ENCODE data around the gene RNF10.

- TF ChIP-seq, protein P1, sequence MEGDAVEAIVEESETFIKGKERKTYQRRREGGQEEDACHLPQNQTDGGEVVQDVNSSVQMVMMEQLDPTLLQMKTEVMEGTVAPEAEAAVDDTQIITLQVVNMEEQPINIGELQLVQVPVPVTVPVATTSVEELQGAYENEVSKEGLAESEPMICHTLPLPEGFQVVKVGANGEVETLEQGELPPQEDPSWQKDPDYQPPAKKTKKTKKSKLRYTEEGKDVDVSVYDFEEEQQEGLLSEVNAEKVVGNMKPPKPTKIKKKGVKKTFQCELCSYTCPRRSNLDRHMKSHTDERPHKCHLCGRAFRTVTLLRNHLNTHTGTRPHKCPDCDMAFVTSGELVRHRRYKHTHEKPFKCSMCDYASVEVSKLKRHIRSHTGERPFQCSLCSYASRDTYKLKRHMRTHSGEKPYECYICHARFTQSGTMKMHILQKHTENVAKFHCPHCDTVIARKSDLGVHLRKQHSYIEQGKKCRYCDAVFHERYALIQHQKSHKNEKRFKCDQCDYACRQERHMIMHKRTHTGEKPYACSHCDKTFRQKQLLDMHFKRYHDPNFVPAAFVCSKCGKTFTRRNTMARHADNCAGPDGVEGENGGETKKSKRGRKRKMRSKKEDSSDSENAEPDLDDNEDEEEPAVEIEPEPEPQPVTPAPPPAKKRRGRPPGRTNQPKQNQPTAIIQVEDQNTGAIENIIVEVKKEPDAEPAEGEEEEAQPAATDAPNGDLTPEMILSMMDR (IDR thresholded peaks at IDR 0.05) = no peak
- TF ChIP-seq POLR2A (IDR thresholded peaks at IDR 0.05) = no peak
These were observed 43.8 kb upstream of the RNF10 start for GRCh38 chr12:120490325-120490724.

All from heart left ventricle (tissue), 13 donors.